H1 (cell line): ENCODE measurements around the gene PLPPR4. TPM values are rescaled to one million over a fixed set of nuclear protein-coding genes. Genes with fewer than 3 reads are reported as not detected.

Experiments used
- CTCF ChIA-PET: fragments of 300-600 bp; sonication (Branson Sonifier 250); formaldehyde crosslinking; loops from one replicate; lab custom pipeline; 2021; ENCODE audit not compliant: partially characterized antibody; lab: Charles Lee
- POLR2A ChIA-PET: fragments of 300-600 bp; sonication (Branson Sonifier 250); formaldehyde crosslinking; loops from one replicate; lab custom pipeline; 2021; ENCODE audit warnings: inconsistent platforms; ENCODE audit not compliant: partially characterized antibody; lab: Charles Lee
- DNase-seq, 2 experiments: peaks; one replicate each; pipeline versions ENCODE4 v3.0.0 to v3.0.0-alpha.2; 2010 to 2022; ENCODE audit warnings: low spot score in 2 of 2, low read depth in 1 of 2, mixed read lengths in 1 of 2
- FAIRE-seq: peaks from 2 replicates; lab custom pipeline; 2011; peaks lifted over from hg19 to GRCh38; lab: Jason Lieb, UNC
- H2AFZ ChIP-seq: 2 replicates; pipeline ENCODE4 v1.8.1; 2012; ENCODE audit warnings: low read length, inconsistent platforms
- H2AK5ac ChIP-seq: 2 replicates; pipeline ENCODE4 v1.6.1; 2013; ENCODE audit warnings: low read depth, low read length
- H2BK120ac ChIP-seq: replicated peaks from 2 replicates; pipeline ENCODE3; 2013; ENCODE audit warnings: low read depth, low read length, inconsistent platforms
- H2BK12ac ChIP-seq: 2 replicates; pipeline ENCODE4 v1.6.1; 2013; ENCODE audit warnings: low read depth, low read length
- H2BK15ac ChIP-seq: 2 replicates; pipeline ENCODE4 v1.6.1; 2013; ENCODE audit warnings: low read length
- H2BK20ac ChIP-seq: 2 replicates; pipeline ENCODE4 v1.6.1; 2013; ENCODE audit warnings: low read length
- H2BK5ac ChIP-seq: 2 replicates; pipeline ENCODE4 v1.6.1; 2013; ENCODE audit warnings: low read depth, low read length
- H3K14ac ChIP-seq: 2 replicates; pipeline ENCODE4 v1.6.1; 2013; ENCODE audit warnings: inconsistent platforms; ENCODE audit not compliant: insufficient read length
- H3K18ac ChIP-seq: 2 replicates; pipeline ENCODE4 v1.6.1; 2013; ENCODE audit warnings: low read length; ENCODE audit errors: extremely low read depth
- H3K23ac ChIP-seq: 2 replicates; pipeline ENCODE4 v1.6.1; 2013; ENCODE audit warnings: inconsistent platforms; ENCODE audit not compliant: insufficient read length
- H3K23me2 ChIP-seq: 2 replicates; pipeline ENCODE4 v1.6.1; 2013; ENCODE audit warnings: low read depth, low read length
- H3K27ac ChIP-seq: 2 replicates; pipeline ENCODE4 v1.6.1; 2011; ENCODE audit warnings: low read depth, low read length, inconsistent platforms
- H3K27me3 ChIP-seq, 4 experiments: replicated peaks in 1 of 4; 1 replicate in 1 of 4; 2 replicates in 3 of 4; pipeline versions ENCODE4 v1.6.1 to v1.8.1; 2011 to 2013; ENCODE audit warnings: low read length in 3 of 4, mild to moderate bottlenecking in 3 of 4, inconsistent platforms in 2 of 4, mixed read lengths in 2 of 4, moderate library complexity in 1 of 4; ENCODE audit not compliant: control insufficient read depth in 3 of 4, insufficient read depth in 3 of 4; ENCODE audit errors: extremely low read depth in 1 of 4
- H3K36me3 ChIP-seq, 4 experiments: 2 replicates each; pipeline versions ENCODE4 v1.6.1 to v1.8.1; 2011 to 2013; ENCODE audit warnings: mild to moderate bottlenecking in 4 of 4, low read length in 3 of 4, moderate library complexity in 2 of 4, control low read depth in 1 of 4, inconsistent platforms in 1 of 4; ENCODE audit not compliant: insufficient read depth in 4 of 4, control insufficient read depth in 2 of 4
- H3K4ac ChIP-seq: replicated peaks from 2 replicates; pipeline ENCODE3; 2013; ENCODE audit warnings: low read length, low read depth, mixed read lengths, inconsistent platforms; ENCODE audit not compliant: insufficient read length
- H3K4me1 ChIP-seq, 4 experiments: replicated peaks in 1 of 4; 1 replicate in 1 of 4; 2 replicates in 3 of 4; pipeline versions ENCODE4 v1.6.1 to v1.8.1; 2011 to 2013; ENCODE audit warnings: low read length in 3 of 4, inconsistent platforms in 2 of 4, mixed read lengths in 1 of 4; ENCODE audit not compliant: insufficient read depth in 4 of 4, control insufficient read depth in 3 of 4
- H3K4me2 ChIP-seq, 2 experiments: 2 replicates each; pipeline versions ENCODE4 v1.6.1 to v1.8.1; 2011 to 2013; ENCODE audit warnings: low read depth in 2 of 2, low read length in 2 of 2, control low read depth in 1 of 2, inconsistent platforms in 1 of 2, mild to moderate bottlenecking in 1 of 2; ENCODE audit not compliant: insufficient read depth in 1 of 2
- H3K4me3 ChIP-seq, 4 experiments: fragments of 200-600, 300-600 bp in 1 of 4; sonication (generic), shearing (Covaris generic), sonication (Bioruptor Twin) in 1 of 4; 2 replicates each; pipeline versions ENCODE4 v1.5.1 to v1.8.1; 2011 to 2016; ENCODE audit warnings: low read length in 4 of 4, low read depth in 3 of 4, control low read depth in 2 of 4, inconsistent platforms in 2 of 4, mild to moderate bottlenecking in 2 of 4, mixed read lengths in 1 of 4, moderate library complexity in 1 of 4; ENCODE audit not compliant: insufficient read depth in 2 of 4; ENCODE audit errors: extremely low read depth in 1 of 4
- H3K56ac ChIP-seq: replicated peaks from 2 replicates; pipeline ENCODE3; 2013; ENCODE audit warnings: low read depth, mild to moderate bottlenecking, mixed read lengths, low read length, inconsistent platforms; ENCODE audit not compliant: insufficient read length
- H3K79me1 ChIP-seq: 2 replicates; pipeline ENCODE4 v1.6.1; 2013; ENCODE audit warnings: low read depth, low read length, control low read depth
- H3K79me2 ChIP-seq, 2 experiments: 2 replicates each; pipeline versions ENCODE4 v1.6.1 to v1.8.1; 2012 to 2013; ENCODE audit warnings: low read length in 2 of 2, mild to moderate bottlenecking in 2 of 2, inconsistent platforms in 1 of 2; ENCODE audit not compliant: insufficient read depth in 2 of 2, control insufficient read depth in 1 of 2
- H3K9ac ChIP-seq, 4 experiments: replicated peaks in 1 of 4; 1 replicate in 1 of 4; 2 replicates in 3 of 4; pipeline versions ENCODE4 v1.6.1 to v1.8.1; 2011 to 2013; ENCODE audit warnings: low read depth in 3 of 4, low read length in 3 of 4, control low read depth in 2 of 4, mild to moderate bottlenecking in 2 of 4, moderate library complexity in 2 of 4, inconsistent platforms in 1 of 4; ENCODE audit errors: extremely low read depth in 1 of 4
- H3K9me3 ChIP-seq, 2 experiments: 2 replicates each; pipeline versions ENCODE4 v1.6.1 to v1.8.1; 2012 to 2013; ENCODE audit warnings: mild to moderate bottlenecking in 2 of 2, moderate library complexity in 2 of 2, control low read depth in 1 of 2, inconsistent platforms in 1 of 2, low read depth in 1 of 2, low read length in 1 of 2, mixed read lengths in 1 of 2; ENCODE audit not compliant: insufficient read depth in 2 of 2
- H4K20me1 ChIP-seq, 2 experiments: replicated peaks in 1 of 2; 2 replicates each; pipeline versions ENCODE3 to v1.8.1; 2011 to 2013; ENCODE audit warnings: inconsistent platforms in 2 of 2, low read length in 2 of 2, mild to moderate bottlenecking in 1 of 2; ENCODE audit not compliant: insufficient read depth in 2 of 2, control insufficient read depth in 1 of 2
- H4K5ac ChIP-seq: 2 replicates; pipeline ENCODE4 v1.6.1; 2013; ENCODE audit warnings: low read length, low read depth, mixed read lengths, inconsistent platforms; ENCODE audit not compliant: insufficient read length
- H4K8ac ChIP-seq: 2 replicates; pipeline ENCODE4 v1.8.0; 2013; ENCODE audit warnings: mild to moderate bottlenecking, moderate library complexity, low read length, inconsistent platforms; ENCODE audit not compliant: insufficient read depth; ENCODE audit errors: extremely low read depth
- H4K91ac ChIP-seq: replicated peaks from 2 replicates; pipeline ENCODE3; 2013; ENCODE audit warnings: low read length, mixed read lengths, inconsistent platforms; ENCODE audit not compliant: insufficient read length
- BACH1 ChIP-seq: IDR thresholded peaks from 2 replicates; pipeline ENCODE4 v1.6.1; 2012; ENCODE audit warnings: low read length, improper control_type of control experiment
- BCL11A ChIP-seq, 2 experiments: IDR thresholded peaks; one replicate each; pipeline ENCODE4 v1.6.1; 2011; ENCODE audit warnings: low read depth in 2 of 2, low read length in 2 of 2, mild to moderate bottlenecking in 2 of 2
- CBX5 ChIP-seq: fragments of 300-800, 300-1000 bp; sonication (generic); IDR thresholded peaks from 2 replicates; pipeline ENCODE4 v1.7.1; 2016; ENCODE audit warnings: antibody characterized with exemption, low read length, low read depth
- CBX8 ChIP-seq: fragments of 300-800, 300-1000 bp; sonication (generic); IDR thresholded peaks from 2 replicates; pipeline ENCODE4 v1.7.1; 2016; ENCODE audit warnings: low read depth, low read length, borderline replicate concordance
- EGR1 ChIP-seq: IDR thresholded peaks from 2 replicates; pipeline ENCODE4 v1.6.1; 2011; ENCODE audit warnings: low read depth, low read length, borderline replicate concordance
- FOSL1 ChIP-seq: IDR thresholded peaks from 2 replicates; pipeline ENCODE4 v1.6.1; 2011; ENCODE audit warnings: mild to moderate bottlenecking, low read depth, low read length, moderate library complexity; ENCODE audit not compliant: insufficient read depth
- GTF2F1 ChIP-seq: IDR thresholded peaks from 2 replicates; pipeline ENCODE4 v1.6.1; 2012; ENCODE audit warnings: low read depth, low read length, improper control_type of control experiment, borderline replicate concordance
- JUND ChIP-seq: IDR thresholded peaks from 2 replicates; pipeline ENCODE4 v1.6.1; 2011; ENCODE audit warnings: mild to moderate bottlenecking, improper control_type of control experiment, low read length
- KDM1A ChIP-seq: fragments of 200-600, 300-600 bp; sonication (generic); IDR thresholded peaks from 2 replicates; pipeline ENCODE4 v1.7.1; 2016; ENCODE audit warnings: mild to moderate bottlenecking, low read length, borderline replicate concordance
- KDM5A ChIP-seq: fragments of 200-600 bp; IDR thresholded peaks from 2 replicates; pipeline ENCODE4 v1.7.1; 2012; ENCODE audit warnings: mild to moderate bottlenecking, low read length, inconsistent platforms, mixed read lengths
- MAFK ChIP-seq: IDR thresholded peaks from 2 replicates; pipeline ENCODE4 v1.6.1; 2012; ENCODE audit warnings: low read depth, mild to moderate bottlenecking, improper control_type of control experiment, low read length
- RFX5 ChIP-seq: IDR thresholded peaks from 2 replicates; pipeline ENCODE4 v1.6.1; 2011; ENCODE audit warnings: low read depth, low read length, improper control_type of control experiment, borderline replicate concordance
- SP1 ChIP-seq: IDR thresholded peaks from 2 replicates; pipeline ENCODE4 v1.6.1; 2011; ENCODE audit warnings: low read depth, low read length
- SP2 ChIP-seq: IDR thresholded peaks from 2 replicates; pipeline ENCODE4 v1.6.1; 2012; ENCODE audit warnings: mild to moderate bottlenecking, low read length, inconsistent platforms
- SRF ChIP-seq: IDR thresholded peaks from 2 replicates; pipeline ENCODE4 v1.6.1; 2011; ENCODE audit warnings: mild to moderate bottlenecking, low read depth, low read length, moderate library complexity
- YY1 ChIP-seq: IDR thresholded peaks from 2 replicates; pipeline ENCODE4 v1.6.1; 2011; ENCODE audit warnings: low read depth, mild to moderate bottlenecking, low read length
- WGBS, 2 experiments: shearing (Covaris generic) in 1 of 2; methylation state at CpG; one replicate each; pipeline versions ENCODE4 v1.1.6 to v1.1.7; 2013 to 2015; ENCODE audit warnings: low lambda C conversion rate in 2 of 2, mixed read lengths in 2 of 2, inconsistent platforms in 1 of 2, low coverage in 1 of 2, missing lambda C conversion rate in 1 of 2; ENCODE audit not compliant: insufficient replicate concordance in 2 of 2, insufficient coverage in 1 of 2, insufficient read length in 1 of 2; ENCODE audit errors: extremely low coverage in 1 of 2, missing lambda C conversion rate in 1 of 2; 5-methylcytosine and 5-hydroxymethylcytosine counted together
- polyA plus RNA-seq, 7 experiments: library from polyadenylated mRNA; depleted of rRNA in 3 of 7; stranded (reverse) in 5 of 7; unstranded in 2 of 7; fragments of >200 nt in 5 of 7; fragments of 200-250 nt in 2 of 7; gene quantifications; 1 replicate in 5 of 7; 2 replicates in 1 of 7; 4 replicates in 1 of 7; pipeline versions ENCODE4 v1.2.1 to v1.2.3, GENCODE V29; 2011 to 2013; ENCODE audit warnings: missing spikeins in 2 of 7, mixed read lengths in 2 of 7
- total RNA-seq: library from RNA; stranded (reverse); fragmentation: NEBNext Ultra II Directional; extraction: Animal tissue kit (Norgen Biotek cat#: 25700); gene quantifications from 2 replicates; pipeline ENCODE4 v1.2.1, GENCODE V29; 2021

PLPPR4 gene
- total and polyA plus RNA-seq, 2 of the 8 experiments (the other 6 are each of a cell fraction or from before 2014, with no cell fraction given): 0.74 to 2.2 TPM

DNA sequence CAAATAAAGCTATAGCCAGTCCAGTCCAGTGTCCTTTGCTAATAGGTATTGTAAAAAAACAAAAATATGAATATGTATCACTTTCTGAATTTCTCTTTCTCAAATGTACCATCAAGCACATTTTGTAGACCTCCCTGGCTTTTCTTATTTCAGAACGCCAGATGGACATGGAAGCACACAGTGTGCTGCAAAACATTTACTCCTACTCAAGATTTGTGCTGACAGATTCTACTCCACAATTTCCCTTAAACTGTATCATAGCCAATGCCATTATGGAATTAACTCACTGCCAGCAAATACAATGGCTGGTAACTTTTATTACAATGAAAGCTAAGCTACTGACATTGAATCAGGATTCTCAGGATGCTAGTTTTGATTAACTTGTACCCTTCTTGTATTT is 30.8 kb upstream of the PLPPR4 start:
- Histone ChIP-seq H3K56ac (no peak overlapping the region), H2BK20ac (no peak overlapping the region)
- FAIRE-seq: no peak

More for the DNA sequence above, 30.8 kb upstream of the PLPPR4 start:
- 83% methylated on average over 1 of the region's 1 CpG; no CpG with 5 or more reads in 1 of the 2 experiments for WGBS, 2 experiments
- no peak overlapping the region for H3K27ac ChIP-seq
- H2BK15ac ChIP-seq: no peak overlapping the region
- no peak overlapping the region for H3K18ac ChIP-seq
- H3K4me1 ChIP-seq: no peaks in the 10 kb centered on the region
- no peak overlapping the region for H2BK5ac ChIP-seq
- H3K23ac ChIP-seq: no peak overlapping the region
- H3K4ac ChIP-seq: no peak overlapping the region
- no peak overlapping the region for H3K4me2 ChIP-seq
- no peak overlapping the region for H4K5ac ChIP-seq
- TF ChIP-seq JUND: no peak
- TF ChIP-seq BACH1: no peak
- no peak for TF ChIP-seq SP2
- no peak for TF ChIP-seq SP1
- TF ChIP-seq CBX5: no peak
- TF ChIP-seq SRF: no peak
- no peak for TF ChIP-seq MAFK
- no peak for TF ChIP-seq FOSL1
- TF ChIP-seq RFX5: no peak
- no peak for TF ChIP-seq KDM5A
- no peak for TF ChIP-seq YY1
- TF ChIP-seq CBX8: no peak
- TF ChIP-seq GTF2F1: no peak
- no peak for TF ChIP-seq EGR1
- TF ChIP-seq BCL11A (IDR thresholded peaks at IDR 0.05; ENCODE audit: low read depth in 2 of 2, low read length in 2 of 2): no peak
- no peak for TF ChIP-seq KDM1A
- no peaks in the 10 kb centered on the region for H3K36me3 ChIP-seq
- H3K23me2 ChIP-seq: no peaks in the 10 kb centered on the region
- H3K4me3 ChIP-seq: no peak overlapping the region
- H4K91ac ChIP-seq: no peak overlapping the region
- no peak overlapping the region for H3K14ac ChIP-seq
- no peak overlapping the region for H2BK12ac ChIP-seq
- ChIA-PET CTCF (no interaction called here), POLR2A (no interaction called here)
- H3K79me1 ChIP-seq: no peaks in the 10 kb centered on the region
- H2AFZ ChIP-seq: no peak overlapping the region
- no peaks in the 10 kb centered on the region for H3K79me2 ChIP-seq
- H3K9me3 ChIP-seq: no peaks in the 10 kb centered on the region
- H4K20me1 ChIP-seq: no peaks in the 10 kb centered on the region
- no peak overlapping the region for H3K9ac ChIP-seq
- DNase-seq: no peak
- H3K27me3 ChIP-seq: no peaks in the 10 kb centered on the region
- no peak overlapping the region for H4K8ac ChIP-seq
- H2AK5ac ChIP-seq: no peak overlapping the region
- H2BK120ac ChIP-seq: no peak overlapping the region
